ENCODE measurements around the gene U2AF1. TPM values are rescaled to one million over a fixed set of nuclear protein-coding genes. Genes with fewer than 3 reads are reported as not detected.

The U2AF1 gene
- total RNA-seq, 1 donor from 2014 or later, result 45.4 TPM

Other genes starting within 250 kb of the U2AF1 start
- gene WDR4, start 228.0 kb downstream of the U2AF1 start, total RNA-seq, result 8.6 TPM
- gene NDUFV3, start 214.3 kb downstream of the U2AF1 start, total RNA-seq, result 37.9 TPM
- 0.20 TPM for gene ERVH48-1, start 181.9 kb downstream of the U2AF1 start, total RNA-seq
- 14.7 TPM for gene PKNOX1, start 133.0 kb downstream of the U2AF1 start, total RNA-seq
- 3.7 TPM for gene CBS, start 31.7 kb downstream of the U2AF1 start, total RNA-seq
- gene CRYAA, start 61.4 kb upstream of the U2AF1 start, total RNA-seq, result not detected

Data from skin of body (tissue), 1 donor.